ENCODE data around the gene RPH3AL.

DNA sequence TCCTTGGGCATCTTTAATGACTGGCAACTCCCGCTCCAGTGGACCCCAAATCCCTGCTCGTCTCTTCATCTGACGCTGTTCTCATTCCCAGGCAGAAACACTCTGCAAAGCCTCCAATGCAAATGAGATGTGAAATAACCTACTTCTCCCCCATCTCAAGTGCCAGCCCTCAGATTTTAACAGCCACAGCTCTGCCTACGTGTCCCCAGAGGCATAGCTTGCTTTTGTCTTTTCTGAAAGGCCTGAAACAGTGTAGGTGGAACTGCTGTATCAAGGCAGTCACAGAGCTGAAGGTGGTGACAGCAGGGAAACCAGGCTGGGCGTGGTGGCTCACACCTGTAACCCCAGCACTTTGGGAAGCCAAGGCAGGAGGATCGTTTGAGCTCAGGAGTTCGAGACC is 14.7 kb downstream of the RPH3AL start:
- TF ChIP-seq, protein P1, sequence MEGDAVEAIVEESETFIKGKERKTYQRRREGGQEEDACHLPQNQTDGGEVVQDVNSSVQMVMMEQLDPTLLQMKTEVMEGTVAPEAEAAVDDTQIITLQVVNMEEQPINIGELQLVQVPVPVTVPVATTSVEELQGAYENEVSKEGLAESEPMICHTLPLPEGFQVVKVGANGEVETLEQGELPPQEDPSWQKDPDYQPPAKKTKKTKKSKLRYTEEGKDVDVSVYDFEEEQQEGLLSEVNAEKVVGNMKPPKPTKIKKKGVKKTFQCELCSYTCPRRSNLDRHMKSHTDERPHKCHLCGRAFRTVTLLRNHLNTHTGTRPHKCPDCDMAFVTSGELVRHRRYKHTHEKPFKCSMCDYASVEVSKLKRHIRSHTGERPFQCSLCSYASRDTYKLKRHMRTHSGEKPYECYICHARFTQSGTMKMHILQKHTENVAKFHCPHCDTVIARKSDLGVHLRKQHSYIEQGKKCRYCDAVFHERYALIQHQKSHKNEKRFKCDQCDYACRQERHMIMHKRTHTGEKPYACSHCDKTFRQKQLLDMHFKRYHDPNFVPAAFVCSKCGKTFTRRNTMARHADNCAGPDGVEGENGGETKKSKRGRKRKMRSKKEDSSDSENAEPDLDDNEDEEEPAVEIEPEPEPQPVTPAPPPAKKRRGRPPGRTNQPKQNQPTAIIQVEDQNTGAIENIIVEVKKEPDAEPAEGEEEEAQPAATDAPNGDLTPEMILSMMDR (IDR thresholded peaks at IDR 0.05) = no peak
- TF ChIP-seq POLR2A (IDR thresholded peaks at IDR 0.05) = no peak
- no peak for TF ChIP-seq EP300 (IDR thresholded peaks at IDR 0.05)

Data from ovary (tissue), 3 donors.